ENCODE measurements around the gene TPK1. TPM values are rescaled to one million over a fixed set of nuclear protein-coding genes. Genes with fewer than 3 reads are reported as not detected.

Gene TPK1
- polyA plus RNA-seq, 1 of the 3 experiments (the other 2 are of a cell fraction): 3.3 TPM

DNA sequence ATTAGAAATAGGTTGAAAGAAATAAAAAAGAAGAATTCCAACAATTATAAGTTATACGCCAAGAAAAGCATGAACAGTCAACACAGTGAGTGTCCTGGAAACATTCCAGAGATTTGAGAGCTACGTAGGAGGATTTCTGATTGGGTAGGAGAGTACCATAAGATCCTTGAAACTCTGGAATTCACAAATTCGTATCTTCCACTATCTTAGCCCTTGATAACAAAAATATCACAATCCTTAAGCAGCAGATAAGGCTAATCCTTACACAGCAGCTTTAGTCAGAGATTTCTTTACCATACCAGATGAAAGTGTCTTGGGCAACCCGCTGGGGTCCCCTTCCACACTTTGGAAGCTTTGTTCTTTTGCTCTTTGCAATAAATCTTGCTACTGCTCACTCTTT, 8.2 kb downstream of the TPK1 start:
- WGBS (ENCODE audit: low lambda C conversion rate): 49% methylated on average over 4 of the region's 4 CpGs
- Histone ChIP-seq H3K9me2 (no peaks in the 10 kb centered on the region), H3K27ac (ENCODE audit: low read depth in 2 of 2, low read length in 1 of 2) (no peak overlapping the region), H2AFZ (ENCODE audit: low read depth) (peak overlapping the region; percentile 8; the same call in 1 of the 2 replicates), H3K9ac (no peak overlapping the region), H3K27me3 (ENCODE audit: insufficient read depth) (no peaks in the 10 kb centered on the region), H3K4me3 (ENCODE audit: low read depth in 2 of 2, low read length in 1 of 2) (no peak overlapping the region), H3K36me3 (replicated peaks in 1 of 2; ENCODE audit: control insufficient read depth in 1 of 2, insufficient read depth in 2 of 2, low read length in 1 of 2) (no peaks in the 10 kb centered on the region), H3K79me2 (ENCODE audit: insufficient read depth) (no peaks in the 10 kb centered on the region), H3K4me1 (ENCODE audit: control insufficient read depth in 1 of 2, insufficient read depth in 2 of 2, low read depth in 1 of 2, low read length in 1 of 2) (peaks cover 4 to 26% of the 10 kb centered on the region in 2 experiments; a peak in 3 of 4 replicates), H3F3A (replicated peaks; ENCODE audit: insufficient read depth) (peaks cover 10% of the 10 kb centered on the region), H4K20me1 (ENCODE audit: insufficient read depth) (no peaks in the 10 kb centered on the region), H3K9me3 (no peaks in the 10 kb centered on the region), H3K4me2 (no peak overlapping the region)
- ChIA-PET POLR2A (no interaction called here), CTCF (no interaction called here)
- DNase-seq: no peak
- TF ChIP-seq FOSL2 (IDR thresholded peaks at IDR 0.05; ENCODE audit: borderline replicate concordance, low read depth) (0 out of 2 replicates have a peak, but pooled peaks have one; percentile 3), NFIC (IDR thresholded peaks at IDR 0.05; ENCODE audit: borderline replicate concordance) (peak; percentile 28; the same call in 1 of the 2 replicates), TAF1 (IDR thresholded peaks at IDR 0.05; ENCODE audit: borderline replicate concordance, low read depth, low read length) (no peak), SIN3A (IDR thresholded peaks at IDR 0.05; ENCODE audit: borderline replicate concordance, low read depth, low read length) (no peak)

DNA sequence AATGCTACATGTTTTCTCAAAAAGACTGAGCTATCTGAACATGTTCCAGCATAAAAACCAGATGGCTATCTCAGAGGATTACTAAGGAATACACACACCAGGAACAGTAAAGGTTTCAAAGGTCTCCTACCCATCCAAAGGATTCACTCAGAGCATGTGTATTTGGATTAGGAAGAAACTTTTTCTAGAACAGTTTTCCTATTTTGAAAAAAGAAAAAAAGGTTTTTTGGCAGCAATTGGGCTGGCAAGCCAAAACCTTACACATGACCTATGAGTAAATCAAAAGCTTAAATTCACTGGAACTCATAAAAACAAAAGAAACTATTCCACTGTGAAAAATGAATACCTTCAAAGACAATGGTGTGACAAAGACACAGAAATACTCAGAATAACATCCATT, 9.6 kb downstream of the TPK1 start:
- Histone ChIP-seq H3K27ac (ENCODE audit: low read depth in 2 of 2, low read length in 1 of 2) (peak overlapping the region in 1 of 2 experiments; percentile 17; a peak in 2 of 4 replicates), H3K4me3 (ENCODE audit: low read depth in 2 of 2, low read length in 1 of 2) (no peak overlapping the region), H3F3A (replicated peaks; ENCODE audit: insufficient read depth) (peaks cover 10% of the 10 kb centered on the region), H2AFZ (ENCODE audit: low read depth) (no peak overlapping the region), H3K4me2 (peak overlapping the region; percentile 11; the same call in 1 of the 2 replicates), H3K9me3 (no peaks in the 10 kb centered on the region), H3K36me3 (replicated peaks in 1 of 2; ENCODE audit: control insufficient read depth in 1 of 2, insufficient read depth in 2 of 2, low read length in 1 of 2) (no peaks in the 10 kb centered on the region), H3K27me3 (ENCODE audit: insufficient read depth) (no peaks in the 10 kb centered on the region), H3K79me2 (ENCODE audit: insufficient read depth) (no peaks in the 10 kb centered on the region), H3K9ac (no peak overlapping the region), H3K4me1 (ENCODE audit: control insufficient read depth in 1 of 2, insufficient read depth in 2 of 2, low read depth in 1 of 2, low read length in 1 of 2) (peaks cover 4 to 26% of the 10 kb centered on the region in 2 experiments; a peak in 3 of 4 replicates), H4K20me1 (ENCODE audit: insufficient read depth) (no peaks in the 10 kb centered on the region), H3K9me2 (no peaks in the 10 kb centered on the region)
- TF ChIP-seq, protein P1, sequence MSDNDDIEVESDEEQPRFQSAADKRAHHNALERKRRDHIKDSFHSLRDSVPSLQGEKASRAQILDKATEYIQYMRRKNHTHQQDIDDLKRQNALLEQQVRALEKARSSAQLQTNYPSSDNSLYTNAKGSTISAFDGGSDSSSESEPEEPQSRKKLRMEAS (IDR thresholded peaks at IDR 0.05; ENCODE audit: low read depth): peak; percentile 49; the same call in 1 of the 2 replicates
- no peak for TF ChIP-seq TAF1 (IDR thresholded peaks at IDR 0.05; ENCODE audit: borderline replicate concordance, low read depth, low read length)
- peak; percentile 46 for TF ChIP-seq TCF12 (IDR thresholded peaks at IDR 0.05)
- CTCF ChIA-PET: no interaction called here
- POLR2A ChIA-PET: no interaction called here
- no peak for DNase-seq

DNA sequence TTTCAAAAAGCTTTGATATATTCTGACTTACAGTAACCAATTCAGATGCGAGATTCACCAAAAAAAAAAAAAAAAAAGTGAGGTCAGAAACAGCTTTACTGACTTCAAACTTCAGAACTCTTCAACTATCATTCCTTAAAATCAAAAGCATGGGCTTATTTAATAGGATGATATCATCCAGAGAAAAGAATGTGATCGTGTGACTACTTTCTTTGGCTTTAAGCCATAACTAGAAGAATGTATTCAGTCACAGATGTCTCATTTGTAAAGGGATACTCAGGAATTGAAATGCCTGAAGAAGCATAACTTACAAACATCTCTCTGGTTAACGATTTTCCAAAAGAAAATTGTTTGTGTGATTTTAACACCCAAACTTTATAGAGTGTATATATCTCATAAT, 11.5 kb downstream of the TPK1 start:
- Histone ChIP-seq H3K9me3 (no peaks in the 10 kb centered on the region), H3K4me2 (0 out of 2 replicates have a peak overlapping the region, but pooled peaks have one; percentile 20), H3K36me3 (replicated peaks in 1 of 2; ENCODE audit: control insufficient read depth in 1 of 2, insufficient read depth in 2 of 2, low read length in 1 of 2) (no peaks in the 10 kb centered on the region), H3K4me1 (ENCODE audit: control insufficient read depth in 1 of 2, insufficient read depth in 2 of 2, low read depth in 1 of 2, low read length in 1 of 2) (peaks cover 4 to 26% of the 10 kb centered on the region in 2 experiments; a peak in 3 of 4 replicates), H3K79me2 (ENCODE audit: insufficient read depth) (no peaks in the 10 kb centered on the region), H3K9ac (no peak overlapping the region), H3K9me2 (no peaks in the 10 kb centered on the region), H3K4me3 (ENCODE audit: low read depth in 2 of 2, low read length in 1 of 2) (no peak overlapping the region), H3K27ac (ENCODE audit: low read depth in 2 of 2, low read length in 1 of 2) (peak overlapping the region in 1 of 2 experiments; percentile 30; a peak in 3 of 4 replicates), H4K20me1 (ENCODE audit: insufficient read depth) (no peaks in the 10 kb centered on the region), H2AFZ (ENCODE audit: low read depth) (no peak overlapping the region), H3F3A (replicated peaks; ENCODE audit: insufficient read depth) (peaks cover 4% of the 10 kb centered on the region), H3K27me3 (ENCODE audit: insufficient read depth) (no peaks in the 10 kb centered on the region)
- DNase-seq: no peak
- WGBS (ENCODE audit: low lambda C conversion rate): 3% methylated on average over 3 of the region's 3 CpGs
- ChIA-PET CTCF (no interaction called here), POLR2A (no interaction called here)
- TF ChIP-seq RXRA (IDR thresholded peaks at IDR 0.05; ENCODE audit: borderline replicate concordance, low read depth) (no peak), JUND (IDR thresholded peaks at IDR 0.05) (peak; percentile 67), RAD21 (IDR thresholded peaks at IDR 0.05; ENCODE audit: low read length) (no peak), GATA2 (CRISPR knock-in tag; IDR thresholded peaks at IDR 0.05) (no peak), MEF2A (IDR thresholded peaks at IDR 0.05; ENCODE audit: borderline replicate concordance, low read depth) (0 out of 2 replicates have a peak, but pooled peaks have one; percentile 32), NRF1 (IDR thresholded peaks at IDR 0.05; ENCODE audit: low read depth, low read length) (no peak), RCOR1 (IDR thresholded peaks at IDR 0.05; ENCODE audit: low read length) (no peak)
- TF ChIP-seq, protein P2, sequence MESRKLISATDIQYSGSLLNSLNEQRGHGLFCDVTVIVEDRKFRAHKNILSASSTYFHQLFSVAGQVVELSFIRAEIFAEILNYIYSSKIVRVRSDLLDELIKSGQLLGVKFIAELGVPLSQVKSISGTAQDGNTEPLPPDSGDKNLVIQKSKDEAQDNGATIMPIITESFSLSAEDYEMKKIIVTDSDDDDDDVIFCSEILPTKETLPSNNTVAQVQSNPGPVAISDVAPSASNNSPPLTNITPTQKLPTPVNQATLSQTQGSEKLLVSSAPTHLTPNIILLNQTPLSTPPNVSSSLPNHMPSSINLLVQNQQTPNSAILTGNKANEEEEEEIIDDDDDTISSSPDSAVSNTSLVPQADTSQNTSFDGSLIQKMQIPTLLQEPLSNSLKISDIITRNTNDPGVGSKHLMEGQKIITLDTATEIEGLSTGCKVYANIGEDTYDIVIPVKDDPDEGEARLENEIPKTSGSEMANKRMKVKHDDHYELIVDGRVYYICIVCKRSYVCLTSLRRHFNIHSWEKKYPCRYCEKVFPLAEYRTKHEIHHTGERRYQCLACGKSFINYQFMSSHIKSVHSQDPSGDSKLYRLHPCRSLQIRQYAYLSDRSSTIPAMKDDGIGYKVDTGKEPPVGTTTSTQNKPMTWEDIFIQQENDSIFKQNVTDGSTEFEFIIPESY (IDR thresholded peaks at IDR 0.05; ENCODE audit: borderline replicate concordance, low read depth): no peak
- TF ChIP-seq, protein P3, sequence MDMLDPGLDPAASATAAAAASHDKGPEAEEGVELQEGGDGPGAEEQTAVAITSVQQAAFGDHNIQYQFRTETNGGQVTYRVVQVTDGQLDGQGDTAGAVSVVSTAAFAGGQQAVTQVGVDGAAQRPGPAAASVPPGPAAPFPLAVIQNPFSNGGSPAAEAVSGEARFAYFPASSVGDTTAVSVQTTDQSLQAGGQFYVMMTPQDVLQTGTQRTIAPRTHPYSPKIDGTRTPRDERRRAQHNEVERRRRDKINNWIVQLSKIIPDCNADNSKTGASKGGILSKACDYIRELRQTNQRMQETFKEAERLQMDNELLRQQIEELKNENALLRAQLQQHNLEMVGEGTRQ (IDR thresholded peaks at IDR 0.05; ENCODE audit: borderline replicate concordance, low read depth, low read length): no peak
- TF ChIP-seq, protein P4, sequence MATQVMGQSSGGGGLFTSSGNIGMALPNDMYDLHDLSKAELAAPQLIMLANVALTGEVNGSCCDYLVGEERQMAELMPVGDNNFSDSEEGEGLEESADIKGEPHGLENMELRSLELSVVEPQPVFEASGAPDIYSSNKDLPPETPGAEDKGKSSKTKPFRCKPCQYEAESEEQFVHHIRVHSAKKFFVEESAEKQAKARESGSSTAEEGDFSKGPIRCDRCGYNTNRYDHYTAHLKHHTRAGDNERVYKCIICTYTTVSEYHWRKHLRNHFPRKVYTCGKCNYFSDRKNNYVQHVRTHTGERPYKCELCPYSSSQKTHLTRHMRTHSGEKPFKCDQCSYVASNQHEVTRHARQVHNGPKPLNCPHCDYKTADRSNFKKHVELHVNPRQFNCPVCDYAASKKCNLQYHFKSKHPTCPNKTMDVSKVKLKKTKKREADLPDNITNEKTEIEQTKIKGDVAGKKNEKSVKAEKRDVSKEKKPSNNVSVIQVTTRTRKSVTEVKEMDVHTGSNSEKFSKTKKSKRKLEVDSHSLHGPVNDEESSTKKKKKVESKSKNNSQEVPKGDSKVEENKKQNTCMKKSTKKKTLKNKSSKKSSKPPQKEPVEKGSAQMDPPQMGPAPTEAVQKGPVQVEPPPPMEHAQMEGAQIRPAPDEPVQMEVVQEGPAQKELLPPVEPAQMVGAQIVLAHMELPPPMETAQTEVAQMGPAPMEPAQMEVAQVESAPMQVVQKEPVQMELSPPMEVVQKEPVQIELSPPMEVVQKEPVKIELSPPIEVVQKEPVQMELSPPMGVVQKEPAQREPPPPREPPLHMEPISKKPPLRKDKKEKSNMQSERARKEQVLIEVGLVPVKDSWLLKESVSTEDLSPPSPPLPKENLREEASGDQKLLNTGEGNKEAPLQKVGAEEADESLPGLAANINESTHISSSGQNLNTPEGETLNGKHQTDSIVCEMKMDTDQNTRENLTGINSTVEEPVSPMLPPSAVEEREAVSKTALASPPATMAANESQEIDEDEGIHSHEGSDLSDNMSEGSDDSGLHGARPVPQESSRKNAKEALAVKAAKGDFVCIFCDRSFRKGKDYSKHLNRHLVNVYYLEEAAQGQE (IDR thresholded peaks at IDR 0.05; ENCODE audit: low read depth, low read length): no peak
